Testis (tissue), 2 donors: ENCODE results near the gene VPS16.

Source experiments
- POLR2A ChIP-seq: fragments of 450-650 bp; IDR thresholded peaks from one replicate; pipeline ENCODE4 v1.6.1; 2017; ENCODE audit warnings: antibody characterized with exemption, mild to moderate bottlenecking, moderate library complexity
- TF ChIP-seq, protein P1 (sequence below), 3 experiments: fragments of 450-650 bp in 2 of 3; fragments of 200-600 bp in 1 of 3; sonication (generic) in 1 of 3; IDR thresholded peaks; one replicate each; pipeline ENCODE4 v1.5.1; 2016 to 2019; ENCODE audit warnings: antibody characterized with exemption in 3 of 3, mild to moderate bottlenecking in 2 of 3, moderate library complexity in 1 of 3

DNA sequence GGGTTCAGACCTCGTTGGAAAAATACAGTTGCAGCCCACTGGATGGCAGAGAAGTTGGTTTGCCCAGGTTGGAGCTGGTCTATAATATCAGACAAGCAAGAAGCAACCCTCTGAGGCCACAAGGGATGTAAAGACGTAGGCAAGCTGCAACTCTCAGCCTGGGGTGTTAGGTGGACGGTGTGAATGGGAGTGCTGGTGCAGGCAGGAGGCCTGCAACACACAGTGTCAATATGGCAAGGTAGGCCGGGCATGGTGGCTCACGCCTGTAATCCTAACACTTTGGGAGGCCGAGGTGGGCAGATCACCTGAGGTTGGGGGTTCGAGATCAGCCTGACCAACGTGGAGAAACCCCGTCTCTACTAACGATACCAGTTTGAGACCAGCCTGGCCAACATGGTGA is 10.5 kb downstream of the VPS16 start:
- TF ChIP-seq, protein P1, sequence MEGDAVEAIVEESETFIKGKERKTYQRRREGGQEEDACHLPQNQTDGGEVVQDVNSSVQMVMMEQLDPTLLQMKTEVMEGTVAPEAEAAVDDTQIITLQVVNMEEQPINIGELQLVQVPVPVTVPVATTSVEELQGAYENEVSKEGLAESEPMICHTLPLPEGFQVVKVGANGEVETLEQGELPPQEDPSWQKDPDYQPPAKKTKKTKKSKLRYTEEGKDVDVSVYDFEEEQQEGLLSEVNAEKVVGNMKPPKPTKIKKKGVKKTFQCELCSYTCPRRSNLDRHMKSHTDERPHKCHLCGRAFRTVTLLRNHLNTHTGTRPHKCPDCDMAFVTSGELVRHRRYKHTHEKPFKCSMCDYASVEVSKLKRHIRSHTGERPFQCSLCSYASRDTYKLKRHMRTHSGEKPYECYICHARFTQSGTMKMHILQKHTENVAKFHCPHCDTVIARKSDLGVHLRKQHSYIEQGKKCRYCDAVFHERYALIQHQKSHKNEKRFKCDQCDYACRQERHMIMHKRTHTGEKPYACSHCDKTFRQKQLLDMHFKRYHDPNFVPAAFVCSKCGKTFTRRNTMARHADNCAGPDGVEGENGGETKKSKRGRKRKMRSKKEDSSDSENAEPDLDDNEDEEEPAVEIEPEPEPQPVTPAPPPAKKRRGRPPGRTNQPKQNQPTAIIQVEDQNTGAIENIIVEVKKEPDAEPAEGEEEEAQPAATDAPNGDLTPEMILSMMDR (IDR thresholded peaks at IDR 0.05) = no peak
- no peak for TF ChIP-seq POLR2A
